Stimulated activated CD8-positive, alpha-beta memory T cell treated with anti-CD3 and anti-CD28 coated beads, Interleukin-4, amount 100 ng/mL, for 48 hours (primary cell): Measurements from ENCODE around the gene CTSL.

Source experiments
- DNase-seq: peaks from one replicate; pipeline ENCODE4 v3.0.0-alpha.2; 2020

CTSL gene

GRCh38 chr9:87725900-87726709 is at the start of gene CTSL:
Gene CTSL (plus strand): TSS chr9:87726119. CDS start chr9:87727604, 1,485 bp downstream.
- peak; percentile 63 for DNase-seq

- no peak for DNase-seq
Observed at GRCh38 chr9:87676976-87677775, 48.7 kb upstream of the CTSL start.

GRCh38 chr9:87677776-87678587 is 47.9 kb upstream of the CTSL start:
- no peak for DNase-seq

GRCh38 chr9:87678650-87679355 is 47.1 kb upstream of the CTSL start:
- peak; percentile 54 for DNase-seq

- DNase-seq: no peak
Observed at GRCh38 chr9:87681271-87682061, 44.5 kb upstream of the CTSL start.

GRCh38 chr9:87682085-87682484 is 43.8 kb upstream of the CTSL start:
- no peak for DNase-seq

GRCh38 chr9:87682618-87683017 is 43.3 kb upstream of the CTSL start:
- DNase-seq: no peak

- DNase-seq: no peak
Observed at GRCh38 chr9:87683751-87684626, 41.9 kb upstream of the CTSL start.

- no peak for DNase-seq
Observed at GRCh38 chr9:87684627-87685219, 41.2 kb upstream of the CTSL start.

- no peak for DNase-seq
Observed at GRCh38 chr9:87685441-87685840, 40.5 kb upstream of the CTSL start.

- DNase-seq: no peak
Observed at GRCh38 chr9:87685871-87686519, 39.9 kb upstream of the CTSL start.

- no peak for DNase-seq
Observed at GRCh38 chr9:87686520-87687090, 39.3 kb upstream of the CTSL start.

- no peak for DNase-seq
Observed at GRCh38 chr9:87687207-87687606, 38.7 kb upstream of the CTSL start.

GRCh38 chr9:87694236-87694755 is 31.6 kb upstream of the CTSL start:
- no peak for DNase-seq

GRCh38 chr9:87695523-87695922 is 30.4 kb upstream of the CTSL start:
- no peak for DNase-seq

- DNase-seq: no peak
Observed at GRCh38 chr9:87696641-87697040, 29.3 kb upstream of the CTSL start.

- DNase-seq: no peak
Observed at GRCh38 chr9:87698069-87698809, 27.7 kb upstream of the CTSL start.

GRCh38 chr9:87699835-87700234 is 26.1 kb upstream of the CTSL start:
- no peak for DNase-seq
